T47D (cell line): ENCODE data around the gene SCYGR8.
"Not testable (repeated sequence)": the region's sequence is repeated elsewhere in the genome, so short reads cannot be mapped to it uniquely, and the experiment has no call there.

ENCODE experiments used
- DNase-seq, 2 experiments: peaks; one replicate each; pipeline versions ENCODE4 v3.0.0 to v3.0.0-alpha.2; 2011 to 2012; ENCODE audit warnings: low read depth in 1 of 2, low spot score in 1 of 2
- JUND ChIP-seq: IDR thresholded peaks from 2 replicates; pipeline ENCODE4 v1.6.1; 2012; ENCODE audit warnings: low read depth
- in situ Hi-C: cut with HindIII; loops from 2 replicates; pipeline ENCODE4 v1.10.0; 2016; ENCODE audit warnings: low sequenced_read_pairs, low pct_unique_long_range_greater_than_20kb

Gene SCYGR8

GRCh38 chr2:227724394-227725039, 21.2 kb upstream of the SCYGR8 start, which contains the start of gene SCYGR6:
Gene SCYGR6, minus strand, starts transcription at chr2:227724757. Its CDS starts 0 bp downstream, at chr2:227724757.
- DNase-seq, result no peak
- in situ Hi-C loops, result no loop called here
- no peak for TF ChIP-seq JUND

- TF ChIP-seq JUND, result no peak
- no peak for DNase-seq
- in situ Hi-C loops, result no loop called here
Observed at GRCh38 chr2:227728035-227728434, 17.7 kb upstream of the SCYGR8 start, which contains the start of gene SCYGR7. Gene SCYGR7, plus strand, starts transcription at chr2:227728335. Its CDS starts 0 bp downstream, at chr2:227728335.

- in situ Hi-C loops, result no loop called here
- TF ChIP-seq JUND, result no peak
- no peak for DNase-seq
Observed at GRCh38 chr2:227739351-227739750, 6.3 kb upstream of the SCYGR8 start.

GRCh38 chr2:227740705-227741104, 5.0 kb upstream of the SCYGR8 start:
- DNase-seq, result not testable (repeated sequence)

GRCh38 chr2:227748079-227748478, 2.4 kb downstream of the SCYGR8 start:
- no peak for TF ChIP-seq JUND
- peak in 1 of 2 experiments; percentile 33 for DNase-seq
- in situ Hi-C loops, result no loop called here

More at GRCh38 chr2:227740705-227741104, 5.0 kb upstream of the SCYGR8 start:
- in situ Hi-C loops, result not testable (repeated sequence)

GRCh38 chr2:227756261-227756660, 10.6 kb downstream of the SCYGR8 start:
- in situ Hi-C loops, DNase-seq: not testable (repeated sequence)

GRCh38 chr2:227759411-227760118, 13.9 kb downstream of the SCYGR8 start:
- no peak for DNase-seq
- TF ChIP-seq JUND, result no peak
- in situ Hi-C loops, result no loop called here

GRCh38 chr2:227761740-227762476, 16.2 kb downstream of the SCYGR8 start:
- no peak for DNase-seq
- TF ChIP-seq JUND, result no peak
- in situ Hi-C loops, result no loop called here

GRCh38 chr2:227765788-227766372, 20.2 kb downstream of the SCYGR8 start:
- in situ Hi-C loops, result no loop called here
- no peak for DNase-seq
- TF ChIP-seq JUND, result no peak

GRCh38 chr2:227766373-227766883, 20.7 kb downstream of the SCYGR8 start:
- DNase-seq, result peak; percentile 63 to 79
- in situ Hi-C loops, result no loop called here
- no peak for TF ChIP-seq JUND

- no peak for DNase-seq
- in situ Hi-C loops, result no loop called here
- no peak for TF ChIP-seq JUND
Observed at GRCh38 chr2:227767830-227768229, 22.1 kb downstream of the SCYGR8 start.

GRCh38 chr2:227772197-227772661, 26.5 kb downstream of the SCYGR8 start:
- no peak for DNase-seq
- in situ Hi-C loops, result no loop called here
- no peak for TF ChIP-seq JUND
